GM23338 (cell line): Measurements from ENCODE around the gene KDM4C. TPM values are rescaled to one million over a fixed set of nuclear protein-coding genes. Genes with fewer than 3 reads are reported as not detected.

Source experiments
- ATAC-seq: fragments of 200-7000 bp; cut with Tn5 transposase; 3 replicates; pipeline ENCODE4 v1.9.1; 2020
- DNase-seq: peaks from one replicate; pipeline ENCODE4 v3.0.0-alpha.2; 2015; ENCODE audit warnings: low spot score
- H2AFZ ChIP-seq: fragments of 200-600 bp; sonication (generic); 2 replicates; pipeline ENCODE4 v1.8.0; 2016; ENCODE audit warnings: antibody characterized with exemption, mild to moderate bottlenecking, moderate library complexity
- H3F3A ChIP-seq: fragments of 200-600 bp; sonication (generic); replicated peaks from 2 replicates; pipeline ENCODE4 v1.8.0; 2017; ENCODE audit warnings: antibody characterized with exemption, mixed run types, low read depth
- H3K27ac ChIP-seq: fragments of 200-600 bp; sonication (generic); 2 replicates; pipeline ENCODE4 v1.6.1; 2016; ENCODE audit warnings: low read depth
- H3K27me3 ChIP-seq: fragments of 200-600 bp; sonication (generic); 2 replicates; pipeline ENCODE4 v1.8.0; 2016; ENCODE audit warnings: mild to moderate bottlenecking, mixed run types, moderate library complexity; ENCODE audit not compliant: insufficient read depth
- H3K36me3 ChIP-seq: fragments of 200-600 bp; sonication (generic); 2 replicates; pipeline ENCODE4 v1.8.0; 2016; ENCODE audit warnings: mild to moderate bottlenecking; ENCODE audit not compliant: insufficient read depth
- H3K4me1 ChIP-seq: fragments of 200-600 bp; sonication (generic); 2 replicates; pipeline ENCODE4 v1.8.0; 2016; ENCODE audit warnings: mild to moderate bottlenecking, moderate library complexity; ENCODE audit not compliant: insufficient read depth
- H3K4me2 ChIP-seq: fragments of 200-600 bp; sonication (generic); 2 replicates; pipeline ENCODE4 v1.7.1; 2017; ENCODE audit warnings: mixed run types
- H3K4me3 ChIP-seq: fragments of 200-600 bp; sonication (generic); 2 replicates; pipeline ENCODE4 v1.6.1; 2016; ENCODE audit warnings: mixed run types
- H3K79me2 ChIP-seq: fragments of 200-600 bp; sonication (generic); replicated peaks from 2 replicates; pipeline ENCODE4 v1.8.0; 2017; ENCODE audit warnings: mild to moderate bottlenecking; ENCODE audit not compliant: insufficient read depth
- H3K9me2 ChIP-seq: fragments of 200-600 bp; sonication (generic); 2 replicates; pipeline ENCODE4 v1.8.0; 2017; ENCODE audit not compliant: insufficient read depth
- H4K20me1 ChIP-seq: fragments of 200-600 bp; sonication (generic); replicated peaks from 2 replicates; pipeline ENCODE4 v1.8.0; 2017; ENCODE audit warnings: mild to moderate bottlenecking; ENCODE audit not compliant: insufficient read depth
- H3K27ac Mint-ChIP-seq: 2 replicates; pipeline ENCODE4 v1.8.0; 2020; ENCODE audit warnings: inconsistent platforms, mild to moderate bottlenecking, moderate library complexity, mixed read lengths
- H3K27me3 Mint-ChIP-seq: 3 replicates; pipeline ENCODE4 v1.8.0; 2022; ENCODE audit warnings: low read depth, mild to moderate bottlenecking, moderate library complexity, mixed read lengths, inconsistent platforms; ENCODE audit not compliant: insufficient read depth, poor library complexity
- H3K36me3 Mint-ChIP-seq: 3 replicates; pipeline ENCODE4 v1.8.0; 2021; ENCODE audit warnings: low read depth, mild to moderate bottlenecking, inconsistent platforms, moderate library complexity, mixed read lengths
- H3K4me1 Mint-ChIP-seq: 3 replicates; pipeline ENCODE4 v1.8.0; 2020; ENCODE audit warnings: mild to moderate bottlenecking, inconsistent platforms, mixed read lengths
- H3K4me3 Mint-ChIP-seq: 3 replicates; pipeline ENCODE4 v1.8.0; 2021; ENCODE audit warnings: moderate library complexity, mild to moderate bottlenecking, inconsistent platforms, mixed read lengths
- H3K9me3 Mint-ChIP-seq: 3 replicates; pipeline ENCODE4 v1.8.0; 2020; ENCODE audit warnings: moderate library complexity, mild to moderate bottlenecking, inconsistent platforms, mixed read lengths
- CREB1 ChIP-seq: fragments of 250-450 bp; sonication (Bioruptor Pico); IDR thresholded peaks from 2 replicates; pipeline ENCODE4 v1.5.0; 2020; ENCODE audit warnings: low read depth, mild to moderate bottlenecking, moderate library complexity
- CTCF ChIP-seq, 2 experiments: fragments of 200-600 bp in 1 of 2; sonication (generic) in 1 of 2; conservative IDR thresholded peaks; 2 replicates each; pipeline versions ENCODE4 v1.5.1 to v1.6.1; 2016 to 2017; ENCODE audit warnings: antibody characterized with exemption in 2 of 2, low read depth in 2 of 2, mild to moderate bottlenecking in 2 of 2, moderate library complexity in 1 of 2
- ETS1 ChIP-seq: IDR thresholded peaks from 2 replicates; pipeline ENCODE4 v1.6.1; 2016; ENCODE audit warnings: antibody characterized with exemption
- EZH2 ChIP-seq: fragments of 200-600 bp; sonication (generic); IDR thresholded peaks from one replicate; pipeline ENCODE4 v1.8.0; 2017; ENCODE audit warnings: antibody characterized with exemption, mild to moderate bottlenecking, low read depth; ENCODE audit not compliant: unreplicated experiment
- NANOG ChIP-seq: IDR thresholded peaks from 2 replicates; pipeline ENCODE4 v1.6.1; 2016; ENCODE audit warnings: antibody characterized with exemption, borderline replicate concordance
- POLR2AphosphoS5 ChIP-seq: IDR thresholded peaks from 2 replicates; pipeline ENCODE4 v1.6.1; 2016; ENCODE audit warnings: antibody characterized with exemption, low read depth
- REST ChIP-seq: IDR thresholded peaks from one replicate; pipeline ENCODE4 v1.6.1; 2018; ENCODE audit warnings: antibody characterized with exemption; ENCODE audit not compliant: unreplicated experiment
- STAT1 ChIP-seq: IDR thresholded peaks from one replicate; pipeline ENCODE4 v1.6.1; 2016; ENCODE audit warnings: antibody characterized with exemption; ENCODE audit not compliant: unreplicated experiment
- ZNF114 ChIP-seq: fragments of 250-450 bp; sonication (Bioruptor Pico); IDR thresholded peaks from 2 replicates; pipeline ENCODE4 v1.5.0; 2020; ENCODE audit warnings: mild to moderate bottlenecking, moderate library complexity
- ZNF331 ChIP-seq: fragments of 250-450 bp; sonication (Bioruptor Pico); IDR thresholded peaks from 2 replicates; pipeline ENCODE4 v1.5.0; 2020; ENCODE audit warnings: low read depth, mild to moderate bottlenecking, moderate library complexity
- polyA plus RNA-seq: library from polyadenylated mRNA; unstranded; fragments of >200 nt; fragmentation: Nextera tagmentation; extraction: Ambion mirVana; gene quantifications from 2 replicates; pipeline ENCODE4 v1.2.1, GENCODE V29; 2016
- total RNA-seq: library from RNA; depleted of rRNA; stranded (reverse); fragments of >200 nt; shearing (Covaris generic); gene quantifications from 2 replicates; pipeline ENCODE4 v1.2.3, GENCODE V29; 2014

KDM4C gene
- total and polyA plus RNA-seq, 2 experiments from 2014 or later, result 12.0 to 43.8 TPM

- TF ChIP-seq REST, result no peak
- TF ChIP-seq STAT1, result no peak
- no peak for TF ChIP-seq ZNF331 (CRISPR knock-in tag)
- TF ChIP-seq POLR2AphosphoS5, result no peak
- no peak for TF ChIP-seq EZH2
- no peak for TF ChIP-seq ETS1
- TF ChIP-seq NANOG, result no peak
- TF ChIP-seq CTCF (conservative IDR thresholded peaks at IDR 0.05; ENCODE audit: low read depth in 2 of 2), result no peak
- TF ChIP-seq CREB1 (CRISPR knock-in tag), result no peak
- TF ChIP-seq ZNF114 (CRISPR knock-in tag), result no peak
Measured at GRCh38 chr9:7104625-7105024, 346.9 kb downstream of the KDM4C start (continued).

- H3K27ac ChIP-seq, result no peak overlapping the region
- DNase-seq, result no peak
- Mint-ChIP-seq H3K27me3 (no peaks in the 10 kb centered on the region), H3K4me3 (no peak overlapping the region), H3K27ac (no peak overlapping the region), H3K4me1 (peaks cover 15% of the 10 kb centered on the region), H3K36me3 (peaks cover 11% of the 10 kb centered on the region; the same call in 2 of the 3 replicates), H3K9me3 (no peaks in the 10 kb centered on the region)
- no peaks in the 10 kb centered on the region for H3K27me3 ChIP-seq
- H3F3A ChIP-seq, result no peaks in the 10 kb centered on the region
- H2AFZ ChIP-seq, result no peak overlapping the region
- peaks cover 10% of the 10 kb centered on the region for H3K4me1 ChIP-seq
- no peaks in the 10 kb centered on the region for H3K79me2 ChIP-seq
- no peaks in the 10 kb centered on the region; the same call in 1 of the 2 replicates for H3K9me2 ChIP-seq
- no peak for ATAC-seq
- H4K20me1 ChIP-seq, result no peaks in the 10 kb centered on the region
- 0 out of 2 replicates have a peak, but pooled peaks cover 3% of the 10 kb centered on the region for H3K36me3 ChIP-seq
- no peak overlapping the region for H3K4me2 ChIP-seq
- H3K4me3 ChIP-seq, result no peak overlapping the region
- TF ChIP-seq CTCF (conservative IDR thresholded peaks at IDR 0.05; ENCODE audit: low read depth in 2 of 2), result no peak
- TF ChIP-seq REST, result no peak
Measured at GRCh38 chr9:7105095-7105494, 347.3 kb downstream of the KDM4C start.
